Measurements from ENCODE around the gene NXT1.

- TF ChIP-seq ARNTL (CRISPR knock-in tag; IDR thresholded peaks at IDR 0.05; ENCODE audit: borderline replicate concordance, low read depth) (no peak), ZNF565 (CRISPR knock-in tag; conservative IDR thresholded peaks at IDR 0.05; ENCODE audit: low read depth) (no peak), ZFP3 (CRISPR knock-in tag; IDR thresholded peaks at IDR 0.05) (no peak), OSR1 (CRISPR knock-in tag; IDR thresholded peaks at IDR 0.05) (no peak), POU6F1 (CRISPR knock-in tag; IDR thresholded peaks at IDR 0.05; ENCODE audit: borderline replicate concordance, low read depth) (no peak), BACH2 (CRISPR knock-in tag; IDR thresholded peaks at IDR 0.05; ENCODE audit: borderline replicate concordance) (no peak), ZNF8 (CRISPR knock-in tag; IDR thresholded peaks at IDR 0.05) (no peak), ZFP30 (CRISPR knock-in tag; IDR thresholded peaks at IDR 0.05) (no peak)
Observed at GRCh38 chr20:23374441-23374840, 23.9 kb downstream of the NXT1 start.
